HG03439 (cell line): Measurements from ENCODE around the gene RBM42.
"Not testable (repeated sequence)": the region's sequence is repeated elsewhere in the genome, so short reads cannot be mapped to it uniquely, and the experiment has no call there.

Source experiments
- ATAC-seq: cut with Tn5 transposase; IDR thresholded peaks from one replicate; pipeline ENCODE4 v1.9.1; 2021; ENCODE audit warnings: mild to moderate bottlenecking, moderate library complexity; ENCODE audit not compliant: unreplicated experiment

The RBM42 gene, protein sequence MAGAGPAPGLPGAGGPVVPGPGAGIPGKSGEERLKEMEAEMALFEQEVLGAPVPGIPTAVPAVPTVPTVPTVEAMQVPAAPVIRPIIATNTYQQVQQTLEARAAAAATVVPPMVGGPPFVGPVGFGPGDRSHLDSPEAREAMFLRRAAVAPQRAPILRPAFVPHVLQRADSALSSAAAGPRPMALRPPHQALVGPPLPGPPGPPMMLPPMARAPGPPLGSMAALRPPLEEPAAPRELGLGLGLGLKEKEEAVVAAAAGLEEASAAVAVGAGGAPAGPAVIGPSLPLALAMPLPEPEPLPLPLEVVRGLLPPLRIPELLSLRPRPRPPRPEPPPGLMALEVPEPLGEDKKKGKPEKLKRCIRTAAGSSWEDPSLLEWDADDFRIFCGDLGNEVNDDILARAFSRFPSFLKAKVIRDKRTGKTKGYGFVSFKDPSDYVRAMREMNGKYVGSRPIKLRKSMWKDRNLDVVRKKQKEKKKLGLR

DNA sequence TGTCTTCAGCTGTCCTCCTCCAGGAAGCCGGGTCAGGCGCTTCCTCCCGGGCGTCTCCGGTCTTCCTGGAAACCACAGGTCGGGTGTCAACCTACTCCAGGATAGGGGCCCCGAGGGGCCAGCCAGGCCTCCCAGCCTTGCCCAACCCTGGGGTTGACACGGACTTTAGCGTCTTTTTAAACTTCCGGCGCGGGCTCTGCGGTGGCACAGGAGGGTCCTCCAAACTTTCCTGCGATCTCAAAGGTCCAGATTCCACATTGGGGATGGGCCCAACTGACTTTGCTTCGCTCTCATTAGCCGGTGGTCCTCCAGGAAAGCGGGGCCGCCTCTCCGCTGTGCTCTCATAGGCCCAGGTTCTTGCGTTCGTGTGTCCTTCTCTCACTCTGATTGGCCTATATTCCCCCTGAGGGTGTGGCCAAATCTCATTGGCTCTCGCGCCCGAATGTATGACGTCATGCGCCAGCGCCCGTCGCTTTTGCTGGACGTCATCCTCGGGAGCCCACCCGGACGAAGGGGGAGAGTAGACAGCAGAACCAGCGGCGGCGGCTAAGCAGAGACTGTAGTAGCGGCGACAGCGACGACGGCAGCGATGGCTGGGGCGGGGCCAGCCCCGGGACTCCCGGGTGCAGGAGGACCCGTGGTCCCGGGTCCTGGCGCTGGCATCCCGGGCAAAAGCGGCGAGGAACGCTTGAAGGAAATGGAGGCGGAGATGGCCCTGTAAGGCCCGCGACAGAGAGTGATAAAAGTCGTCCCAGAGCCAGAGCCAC is at the start of gene RBM42:
Gene RBM42, plus strand, starts transcription at position 472 of the 767 bp plus-strand sequence. Its CDS starts 118 bp downstream, at position 590.
- ATAC-seq = peak; percentile 93

DNA sequence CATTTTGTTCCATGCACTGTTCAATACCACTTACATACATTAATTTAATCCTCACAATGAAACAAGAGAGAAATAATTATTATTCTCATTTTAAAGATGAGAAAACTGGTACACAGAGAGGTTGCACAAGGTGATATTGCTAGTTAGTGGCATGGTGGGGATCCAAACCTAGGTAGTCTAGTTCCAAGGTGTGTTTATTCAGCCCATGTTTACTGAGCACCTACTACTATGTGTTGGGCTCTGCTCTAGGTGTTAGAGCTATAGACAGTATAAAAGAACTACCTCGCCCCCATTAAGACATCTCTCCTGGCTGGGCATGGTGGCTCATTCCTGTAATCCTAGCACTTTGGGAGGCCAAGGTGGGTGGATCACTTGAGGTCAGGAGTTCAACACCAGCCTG is 46.1 kb upstream of the RBM42 start:
- no peak for ATAC-seq

DNA sequence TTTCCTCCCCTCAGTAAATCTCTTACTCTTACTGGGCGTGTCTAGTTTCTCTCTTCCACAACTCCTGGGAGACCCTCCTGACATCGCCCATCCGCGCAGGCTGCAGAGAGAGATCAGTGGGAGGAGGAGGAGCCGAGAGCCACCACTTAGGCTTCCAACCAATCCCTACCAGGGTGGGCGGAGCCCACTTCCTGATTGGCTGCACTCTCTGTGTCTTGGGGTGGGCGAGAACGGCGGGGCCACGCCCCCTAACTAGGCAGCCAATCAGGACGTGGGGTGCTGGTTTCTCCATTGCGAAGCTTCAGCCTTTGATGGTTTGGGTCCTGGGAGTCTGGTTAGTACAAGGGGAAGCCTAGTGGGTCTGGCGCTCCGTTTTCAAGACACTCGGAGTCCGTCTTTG is 43.0 kb upstream of the RBM42 start, which contains the start of gene PMIS2:
Gene PMIS2, plus strand, starts transcription at position 326 of the 400 bp plus-strand sequence. CDS start 87 bp downstream, outside the sequence.
- ATAC-seq = no peak

DNA sequence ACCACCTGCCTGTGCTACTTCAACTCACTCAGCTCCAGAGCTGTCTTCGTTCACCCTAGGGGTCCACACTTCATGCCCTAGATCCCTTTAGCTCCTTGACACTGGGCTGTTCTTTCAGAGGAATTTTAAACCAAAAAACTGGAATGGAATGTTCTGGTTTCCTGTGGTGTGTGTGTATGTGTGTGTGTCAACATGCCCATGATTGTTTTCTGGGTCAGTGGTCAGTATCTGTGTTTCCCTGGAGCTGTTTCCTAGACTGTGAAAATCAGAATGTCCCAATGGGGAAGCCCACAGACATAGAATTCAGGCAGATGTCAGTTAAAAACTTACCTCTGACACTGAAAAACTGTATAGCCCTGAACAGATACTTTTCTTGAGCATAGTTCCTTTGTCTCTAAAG is 41.5 kb upstream of the RBM42 start:
- ATAC-seq = no peak

DNA sequence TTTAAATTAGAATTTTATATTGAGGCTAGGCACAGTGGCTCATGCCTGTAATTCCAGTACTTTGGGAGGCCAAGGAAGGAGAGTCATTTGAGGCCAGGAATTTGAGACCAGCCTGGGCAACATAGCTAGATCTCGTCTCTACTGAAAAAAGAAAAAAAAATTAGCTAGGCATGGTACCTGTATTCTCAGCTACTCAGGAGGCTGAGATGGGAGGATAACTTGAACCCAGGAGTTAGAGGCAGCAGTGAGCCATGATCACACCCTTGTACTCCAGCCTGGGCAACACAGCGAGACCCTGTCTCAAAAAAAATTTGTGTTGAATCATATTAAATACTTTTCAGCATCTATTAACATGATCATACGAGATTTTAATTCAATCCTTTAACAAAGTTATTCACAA is 38.0 kb upstream of the RBM42 start:
- ATAC-seq = no peak

DNA sequence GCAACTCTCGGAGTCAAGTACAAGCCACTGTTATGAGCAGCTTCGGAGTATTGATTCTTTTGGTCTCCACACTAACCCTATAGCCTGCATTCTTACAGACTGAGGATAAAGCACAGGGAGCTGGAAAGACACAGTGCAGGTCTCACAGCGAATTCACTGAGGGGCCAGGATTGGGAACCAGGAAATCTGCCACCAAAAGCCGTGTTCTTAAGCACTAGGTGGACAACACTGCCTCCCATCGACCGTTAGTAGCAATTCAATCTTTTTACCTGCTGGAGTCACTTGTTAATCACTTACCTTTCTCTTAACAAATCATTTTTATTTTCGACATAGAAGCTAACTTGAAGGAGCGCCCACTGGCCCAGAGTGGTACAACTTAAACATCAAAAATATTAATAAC is 36.6 kb upstream of the RBM42 start:
- ATAC-seq = no peak

DNA sequence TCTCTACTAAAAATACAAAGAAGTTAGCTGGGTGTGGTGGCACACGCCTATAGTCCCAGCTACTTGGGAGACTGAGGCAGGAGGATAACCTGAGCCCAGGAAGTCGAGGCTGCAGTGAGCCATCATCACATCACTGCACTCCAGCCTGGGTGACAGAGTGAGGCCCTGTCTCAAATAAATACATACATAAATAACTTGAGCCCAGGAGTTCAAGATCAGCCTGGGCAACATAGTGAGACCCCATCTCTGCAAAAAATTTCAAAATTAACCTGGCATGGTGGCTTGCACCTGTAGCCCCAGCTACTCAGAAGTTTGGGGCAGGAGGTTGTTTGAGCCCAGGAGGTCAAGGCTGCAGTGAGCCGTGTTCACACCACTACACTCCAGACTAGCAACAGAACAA is 33.8 kb upstream of the RBM42 start:
- ATAC-seq = not testable (repeated sequence)

DNA sequence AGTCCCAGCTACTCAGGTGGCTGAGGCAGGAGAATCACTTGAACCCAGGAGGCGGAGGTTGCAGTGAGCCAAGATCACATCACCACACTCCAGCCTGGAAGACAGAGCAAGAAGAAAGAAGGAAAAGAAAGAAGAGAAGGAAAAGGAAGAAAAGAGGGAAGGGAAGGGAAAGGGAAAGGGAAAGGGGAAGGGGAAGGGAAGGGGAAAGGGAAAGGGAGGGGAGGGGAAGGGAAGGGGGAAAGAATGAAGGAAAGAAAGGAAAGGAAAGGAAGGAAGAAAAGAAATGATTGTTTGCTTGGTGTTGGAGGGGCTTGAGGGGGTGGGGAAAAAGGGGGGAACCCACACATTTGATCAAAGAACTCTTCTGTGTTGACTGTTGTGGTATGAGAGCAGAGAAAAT is 32.9 kb upstream of the RBM42 start:
- no peak for ATAC-seq

DNA sequence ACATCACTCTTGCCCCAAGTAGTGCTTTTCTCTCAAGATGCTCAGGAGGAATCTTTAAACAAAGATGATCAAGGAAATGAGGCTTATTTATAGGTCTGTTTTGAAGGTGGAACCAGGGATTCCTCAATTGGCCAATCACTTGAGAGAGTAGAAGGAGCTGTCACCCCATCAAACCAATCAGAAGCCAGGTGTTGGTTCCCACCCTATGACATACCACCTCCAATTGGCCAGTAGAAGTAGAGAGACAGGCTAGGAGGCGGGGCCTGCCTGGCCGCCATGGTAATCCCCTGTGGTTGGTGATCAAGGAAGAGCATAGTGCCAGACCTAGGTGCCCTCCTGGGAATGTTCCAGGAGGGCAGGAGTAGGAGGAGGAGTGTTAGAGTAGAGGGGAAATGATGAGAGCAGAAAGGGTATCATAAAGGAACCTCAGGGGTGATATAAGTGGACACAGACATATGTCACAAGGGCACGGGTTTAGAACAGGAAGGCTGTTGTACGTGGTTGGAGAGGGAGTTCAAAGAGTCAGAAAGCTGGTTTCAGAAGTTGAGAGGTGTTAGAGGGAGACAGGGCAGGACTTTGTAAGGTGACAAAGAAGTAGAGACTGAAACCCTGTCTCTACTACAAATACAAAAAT is 32.4 kb upstream of the RBM42 start:
- peak; percentile 59 for ATAC-seq

DNA sequence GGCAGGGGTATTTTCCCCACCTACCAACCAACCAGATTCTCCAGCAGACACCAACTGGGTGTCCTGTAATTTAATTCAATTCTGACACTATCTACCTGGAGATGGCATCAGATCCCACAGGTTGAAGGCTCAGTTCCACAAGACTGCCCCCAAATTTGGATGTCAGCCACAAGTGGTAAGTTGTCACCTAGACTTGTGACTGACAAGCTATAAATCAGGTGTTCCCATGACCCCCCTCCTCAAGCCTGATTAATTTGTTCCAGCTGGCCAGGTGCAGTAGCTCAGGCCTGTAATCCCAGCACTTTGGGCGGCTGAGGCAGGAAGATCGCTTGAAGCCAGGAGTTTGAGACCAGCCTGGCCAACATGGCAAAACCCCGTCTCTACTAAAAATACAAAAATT is 26.9 kb upstream of the RBM42 start:
- ATAC-seq = no peak

DNA sequence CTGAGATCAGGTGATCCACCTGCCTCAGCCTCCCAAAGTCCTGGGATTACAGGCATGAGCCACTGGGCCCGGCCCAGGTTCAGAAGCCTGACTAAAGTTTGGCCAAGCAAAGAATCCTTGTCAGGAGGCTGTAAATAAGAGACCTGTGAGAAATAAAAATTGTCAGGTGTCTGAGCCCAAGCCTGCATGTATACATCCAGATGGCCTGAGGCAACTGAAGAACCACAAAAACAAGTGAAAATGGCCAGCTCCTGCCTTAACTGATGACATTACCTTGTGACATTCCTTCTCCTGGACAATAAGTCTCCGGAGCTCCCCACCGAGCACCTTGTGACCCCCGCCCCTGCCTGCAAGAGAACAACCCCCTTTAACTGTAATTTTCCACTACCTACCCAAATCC is 24.4 kb upstream of the RBM42 start:
- ATAC-seq = not testable (repeated sequence)

DNA sequence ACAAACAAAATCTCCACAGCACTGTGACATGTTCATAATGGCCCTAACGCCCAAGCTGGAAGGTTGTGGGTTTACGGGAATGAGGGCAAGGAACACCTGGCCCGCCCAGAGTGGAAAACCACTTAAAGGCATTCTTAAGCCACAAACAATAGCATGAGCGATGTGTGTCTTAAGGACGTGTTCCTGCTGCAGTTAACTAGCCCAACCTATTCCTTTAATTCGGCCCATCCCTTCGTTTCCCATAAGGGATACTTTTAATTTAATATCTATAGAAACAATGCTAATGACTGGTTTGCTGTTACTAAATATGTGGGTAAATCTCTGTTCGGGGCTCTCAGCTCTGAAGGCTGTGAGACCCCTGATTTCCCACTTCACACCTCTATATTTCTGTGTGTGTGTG is 21.7 kb upstream of the RBM42 start:
- not testable (repeated sequence) for ATAC-seq

DNA sequence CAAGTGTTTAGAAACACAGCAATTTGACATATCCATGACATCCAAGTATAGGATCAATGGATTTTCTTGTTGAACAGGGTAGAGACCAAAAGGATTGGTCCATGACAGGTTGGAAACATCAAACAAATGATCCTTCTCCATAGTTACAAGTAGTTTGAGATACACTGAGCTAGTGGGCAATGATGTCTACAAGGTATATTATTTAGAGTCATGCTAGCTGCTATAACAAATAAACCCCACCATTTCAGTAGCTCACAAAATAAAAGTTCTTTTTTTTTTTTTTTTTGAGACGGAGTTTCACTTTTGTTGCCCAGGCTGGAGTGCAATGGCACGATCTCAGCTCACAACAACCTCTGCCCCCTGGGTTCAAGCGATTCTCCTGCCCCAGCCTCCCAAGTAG is 21.2 kb upstream of the RBM42 start:
- ATAC-seq = no peak

DNA sequence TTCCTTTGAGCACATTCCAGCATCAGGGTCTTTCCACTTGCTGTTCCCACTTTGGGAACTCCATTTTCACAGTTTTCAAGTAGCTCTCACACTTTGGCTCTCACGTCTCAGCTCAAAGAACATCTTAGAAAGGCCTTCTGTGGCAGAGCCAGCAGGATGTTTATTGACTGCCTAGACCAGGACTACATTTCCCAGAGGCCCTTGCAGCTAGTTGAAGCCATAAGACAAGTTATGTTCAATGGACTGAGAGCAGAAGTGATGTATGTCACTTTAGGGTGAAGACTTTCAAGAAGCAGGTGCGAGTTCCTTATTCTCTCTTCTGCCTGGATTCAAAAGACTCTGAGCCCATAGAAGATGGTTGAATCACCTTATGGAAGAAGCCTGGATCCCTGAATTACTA is 20.6 kb upstream of the RBM42 start:
- no peak for ATAC-seq

DNA sequence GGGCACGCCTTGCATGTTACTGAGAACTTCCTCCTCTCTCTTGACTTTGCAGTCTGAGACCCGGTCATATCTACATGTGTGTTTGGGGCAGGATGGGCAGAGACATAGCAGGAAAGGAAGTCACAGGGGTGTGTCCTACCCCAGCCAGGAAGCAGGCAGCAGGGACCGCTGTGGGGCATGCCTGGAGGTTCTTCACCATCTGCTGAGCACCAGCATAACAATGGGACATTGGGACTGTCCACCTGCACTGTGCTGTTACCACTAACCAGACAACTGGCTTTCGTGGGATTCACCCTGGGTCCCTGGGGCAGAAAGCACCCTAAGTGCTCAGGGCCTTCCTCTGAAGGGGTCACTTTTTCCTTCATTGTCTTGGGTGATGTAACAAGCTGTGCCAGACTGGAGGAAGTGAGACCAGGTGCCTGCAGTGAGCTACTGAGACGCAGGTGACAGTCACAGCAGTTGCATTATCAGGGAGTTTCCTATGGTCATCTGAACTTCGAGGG is 18.9 kb upstream of the RBM42 start:
- ATAC-seq = no peak

DNA sequence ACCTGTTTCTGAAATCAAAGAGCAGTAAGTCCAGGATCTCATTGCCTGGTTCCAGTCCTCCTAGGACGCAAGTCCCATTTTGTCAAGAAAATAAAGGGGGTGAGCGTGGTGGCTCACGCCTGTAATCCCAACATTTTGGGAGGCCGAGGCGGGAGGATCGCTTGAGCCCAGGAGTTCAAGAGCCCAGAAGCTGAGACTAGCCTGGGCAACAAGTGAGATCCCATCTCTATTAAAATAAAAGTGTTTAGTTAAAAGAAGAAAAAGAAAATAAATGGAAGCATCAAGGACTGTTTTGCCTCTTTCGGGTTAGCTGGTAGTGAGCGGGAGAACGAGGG is 16.6 kb upstream of the RBM42 start:
- ATAC-seq = no peak

DNA sequence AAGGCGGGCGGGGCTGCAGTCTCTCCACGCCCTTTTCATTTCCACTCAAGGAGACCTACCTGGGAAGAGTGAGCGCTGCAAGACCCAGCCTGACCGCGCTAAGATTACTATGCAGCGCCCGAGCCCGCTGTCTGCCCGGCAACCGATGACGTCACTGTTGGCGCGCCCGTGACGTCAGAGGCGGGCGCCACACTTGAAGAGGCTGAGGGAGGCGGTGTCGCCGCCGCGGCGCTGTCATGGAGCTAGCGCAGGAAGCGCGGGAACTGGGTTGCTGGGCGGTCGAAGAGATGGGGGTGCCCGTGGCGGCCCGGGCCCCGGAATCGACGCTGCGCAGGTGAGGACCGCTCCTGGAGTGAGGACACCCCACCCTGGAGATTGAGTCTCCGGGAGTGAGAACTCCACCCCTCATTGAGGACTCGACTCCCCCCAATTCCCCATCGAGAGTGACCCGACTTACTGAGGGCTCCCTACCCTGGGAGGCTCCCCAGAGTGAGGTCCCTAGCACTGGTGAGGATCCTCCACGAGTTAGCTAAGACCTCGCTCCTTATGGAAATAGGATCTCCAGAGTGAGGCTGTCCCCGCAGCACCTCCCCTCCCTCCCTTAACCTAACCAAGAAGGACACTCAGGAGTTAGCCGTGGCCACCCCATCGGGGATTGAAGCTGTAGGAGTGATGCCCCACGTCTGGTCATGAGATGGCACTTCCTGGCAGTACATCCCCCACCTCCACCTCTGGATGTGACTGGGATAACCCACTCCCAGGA is 16.1 kb upstream of the RBM42 start, which contains the start of gene HAUS5:
Gene HAUS5, plus strand, starts transcription at position 177 of the 763 bp plus-strand sequence. Its CDS starts 60 bp downstream, at position 237.
- ATAC-seq = peak; percentile 78

DNA sequence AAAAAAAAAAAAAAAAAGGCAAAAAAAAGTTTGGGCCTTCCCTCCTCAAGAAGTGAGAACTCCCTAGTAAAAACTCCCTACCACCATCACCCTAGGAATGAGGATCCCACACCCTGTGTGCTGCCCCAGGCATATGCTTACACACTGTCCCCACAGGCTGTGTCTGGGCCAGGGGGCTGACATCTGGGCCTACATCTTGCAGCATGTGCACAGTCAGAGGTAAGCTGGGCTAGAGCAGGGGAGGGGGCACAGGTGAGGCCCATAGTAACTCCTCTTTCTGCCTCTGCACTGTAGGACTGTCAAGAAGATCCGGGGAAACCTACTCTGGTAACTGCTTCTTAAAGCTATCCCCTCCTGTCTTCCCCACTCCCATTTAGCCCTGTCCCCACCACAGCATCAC is 15.3 kb upstream of the RBM42 start:
- ATAC-seq = no peak

DNA sequence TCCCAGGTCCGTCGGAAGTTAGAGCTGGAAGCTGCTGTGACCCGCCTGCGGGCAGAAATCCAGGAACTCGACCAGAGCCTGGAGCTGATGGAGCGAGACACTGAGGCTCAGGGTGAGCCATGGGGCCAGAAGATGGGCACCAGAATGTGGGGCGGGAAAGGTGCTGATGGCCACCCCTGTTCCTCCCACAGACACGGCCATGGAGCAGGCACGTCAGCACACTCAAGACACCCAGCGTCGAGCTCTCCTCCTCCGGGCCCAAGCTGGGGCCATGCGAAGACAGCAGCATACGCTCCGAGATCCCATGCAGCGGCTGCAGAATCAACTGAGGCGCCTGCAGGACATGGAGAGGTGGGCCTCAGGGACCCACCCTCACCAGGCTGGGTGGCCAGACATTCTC is 13.8 kb upstream of the RBM42 start:
- no peak for ATAC-seq

DNA sequence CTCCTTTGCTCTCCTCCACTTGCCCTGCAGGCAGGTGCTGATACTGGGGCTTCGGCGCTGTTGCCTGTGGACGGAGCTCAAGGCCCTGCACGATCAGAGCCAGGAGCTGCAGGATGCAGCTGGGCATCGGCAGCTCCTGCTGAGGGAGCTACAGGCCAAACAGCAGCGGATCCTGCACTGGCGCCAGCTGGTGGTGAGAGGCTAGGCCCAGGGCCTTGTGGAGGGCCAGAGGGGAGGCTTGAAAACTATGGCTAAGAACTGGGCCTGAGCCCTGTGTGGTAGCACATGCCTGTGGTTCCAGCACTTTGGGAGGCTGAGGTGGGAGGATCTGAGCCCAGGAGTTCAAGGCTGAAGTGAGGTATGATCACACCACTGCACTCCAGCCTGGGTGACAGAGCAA is 10.0 kb upstream of the RBM42 start:
- no peak for ATAC-seq
